HepG2 (cell line): ENCODE data around the gene INTS3. TPM values are rescaled to one million over a fixed set of nuclear protein-coding genes. Genes with fewer than 3 reads are reported as not detected.
A peak's percentile ranks its signal among the peaks of the same experiment; 100 is the strongest.

Experiments used
- BCL3 ChIP-seq: sonication (generic); formaldehyde crosslinking; IDR thresholded peaks from 2 replicates; pipeline ENCODE4 v1.5.1; 2020; ENCODE audit warnings: mild to moderate bottlenecking, missing genetic modification reagents, moderate library complexity
- CTCF ChIP-seq: sonication (generic); formaldehyde crosslinking; IDR thresholded peaks from 2 replicates; pipeline ENCODE4 v1.5.0; 2020; ENCODE audit warnings: mild to moderate bottlenecking, missing genetic modification reagents, moderate library complexity
- FOXO4 ChIP-seq: sonication (generic); formaldehyde crosslinking; conservative IDR thresholded peaks from 2 replicates; pipeline ENCODE4 v1.8.1; 2023; ENCODE audit warnings: missing genetic modification reagents
- HNRNPL ChIP-seq: fragments of 200-400 bp; formaldehyde crosslinking; IDR thresholded peaks from 2 replicates; pipeline ENCODE4 v1.6.1; 2017; ENCODE audit warnings: mild to moderate bottlenecking, low read depth, low read length
- HNRNPLL ChIP-seq: fragments of 200-400 bp; formaldehyde crosslinking; IDR thresholded peaks from 2 replicates; pipeline ENCODE4 v1.6.1; 2017; ENCODE audit warnings: mild to moderate bottlenecking, low read depth, low read length; ENCODE audit not compliant: poor library complexity, severe bottlenecking
- IRF1 ChIP-seq: sonication (generic); formaldehyde crosslinking; IDR thresholded peaks from 2 replicates; pipeline ENCODE4 v1.4.0; 2020; ENCODE audit warnings: low read depth, mild to moderate bottlenecking, missing genetic modification reagents
- NCOR1 ChIP-seq: fragments of 200-600 bp; sonication (generic); IDR thresholded peaks from 2 replicates; pipeline ENCODE4 v1.7.0; 2017; ENCODE audit warnings: antibody characterized with exemption, low read length, borderline replicate concordance
- NRL ChIP-seq: sonication (generic); formaldehyde crosslinking; IDR thresholded peaks from 2 replicates; pipeline ENCODE4 v1.5.0; 2020; ENCODE audit warnings: missing genetic modification reagents, mild to moderate bottlenecking, moderate library complexity, borderline replicate concordance
- POLR2A ChIP-seq, 2 experiments: IDR thresholded peaks; 2 replicates each; pipeline ENCODE4 v1.6.1; 2011; ENCODE audit warnings: low read depth in 2 of 2, low read length in 2 of 2, mild to moderate bottlenecking in 1 of 2, moderate library complexity in 1 of 2; ENCODE audit not compliant: insufficient read depth in 1 of 2
- RAD21 ChIP-seq: fragments of 450-650 bp; formaldehyde crosslinking; IDR thresholded peaks from 2 replicates; pipeline ENCODE4 v1.5.0; 2020; ENCODE audit warnings: mild to moderate bottlenecking
- RFXAP ChIP-seq: sonication (generic); formaldehyde crosslinking; IDR thresholded peaks from 2 replicates; pipeline ENCODE4 v1.4.0; 2020; ENCODE audit warnings: missing genetic modification reagents, borderline replicate concordance
- STAG1 ChIP-seq: sonication (generic); formaldehyde crosslinking; IDR thresholded peaks from 2 replicates; pipeline ENCODE4 v1.4.0; 2020; ENCODE audit warnings: missing genetic modification reagents
- YY1 ChIP-seq: IDR thresholded peaks from 2 replicates; pipeline ENCODE4 v1.6.1; 2011; ENCODE audit warnings: low read length, low read depth, moderate library complexity, mild to moderate bottlenecking; ENCODE audit not compliant: insufficient read depth, insufficient replicate concordance
- ZBTB7A ChIP-seq: sonication (generic); formaldehyde crosslinking; IDR thresholded peaks from 2 replicates; pipeline ENCODE4 v1.8.0; 2022; ENCODE audit warnings: mild to moderate bottlenecking, missing genetic modification reagents
- ZGPAT ChIP-seq: IDR thresholded peaks from 2 replicates; pipeline ENCODE4 v1.6.1; 2016; ENCODE audit warnings: mild to moderate bottlenecking
- ZNF12 ChIP-seq: sonication (generic); formaldehyde crosslinking; IDR thresholded peaks from 2 replicates; pipeline ENCODE4 v1.5.0; 2020; ENCODE audit warnings: missing genetic modification reagents
- ZNF431 ChIP-seq: sonication (generic); formaldehyde crosslinking; IDR thresholded peaks from 2 replicates; pipeline ENCODE4 v1.9.0; 2022; ENCODE audit warnings: missing genetic modification reagents, low read depth, mild to moderate bottlenecking, borderline replicate concordance
- ZNF510 ChIP-seq: sonication (generic); formaldehyde crosslinking; IDR thresholded peaks from 2 replicates; pipeline ENCODE4 v1.4.0; 2020; ENCODE audit warnings: low read depth, mild to moderate bottlenecking, missing genetic modification reagents
- ZNF737 ChIP-seq: sonication (generic); formaldehyde crosslinking; IDR thresholded peaks from 2 replicates; pipeline ENCODE4 v1.5.0; 2020; ENCODE audit warnings: missing genetic modification reagents, mild to moderate bottlenecking, borderline replicate concordance
- ZNF773 ChIP-seq: sonication (generic); formaldehyde crosslinking; IDR thresholded peaks from 2 replicates; pipeline ENCODE4 v1.4.0; 2020; ENCODE audit warnings: missing genetic modification reagents, borderline replicate concordance
- ZSCAN20 ChIP-seq: sonication (generic); formaldehyde crosslinking; IDR thresholded peaks from 2 replicates; pipeline ENCODE4 v1.4.0; 2020; ENCODE audit warnings: missing genetic modification reagents, mild to moderate bottlenecking, borderline replicate concordance
- polyA plus RNA-seq, 8 experiments: library from polyadenylated mRNA; depleted of rRNA in 3 of 8; stranded (reverse) in 7 of 8; unstranded in 1 of 8; fragments of >200 nt; fragmentation: Illumina TruSeq in 4 of 8; extraction: Trizol in 4 of 8; gene quantifications; 2 replicates each; pipeline versions ENCODE4 v1.2.1 to v1.2.3, GENCODE V29; 2011 to 2016; ENCODE audit warnings: low read depth in 4 of 8, missing spikeins in 1 of 8, mixed read lengths in 1 of 8; ENCODE audit not compliant: insufficient read depth in 1 of 8
- total RNA-seq, 5 experiments: library from RNA; depleted of rRNA; stranded (reverse); fragments of >200 nt; fragmentation: Illumina TruSeq; extraction: Trizol; gene quantifications; 2 replicates each; pipeline ENCODE4 v1.2.3, GENCODE V29; 2016; ENCODE audit warnings: low read depth in 1 of 5
- TF ChIP-seq, protein P1 (sequence below): sonication (generic); formaldehyde crosslinking; IDR thresholded peaks from 2 replicates; pipeline ENCODE4 v1.4.0; 2020; ENCODE audit warnings: mild to moderate bottlenecking, low read depth, missing genetic modification reagents

Gene INTS3
- total and polyA plus RNA-seq, 2 of the 13 experiments (the other 11 are each of a cell fraction or from before 2014, with no cell fraction given): 17.2 to 27.2 TPM

GRCh38 chr1:153771841-153772593 is 44.2 kb downstream of the INTS3 start (continued):
- TF ChIP-seq ZGPAT (CRISPR knock-in tag) (no peak), HNRNPLL (peak; percentile 15), RFXAP (no peak), HNRNPL (0 out of 2 replicates have a peak, but pooled peaks have one; percentile 24), POLR2A (IDR thresholded peaks at IDR 0.05; ENCODE audit: insufficient read depth in 1 of 2, low read depth in 2 of 2, low read length in 2 of 2) (no peak), ZNF773 (no peak), FOXO4 (CRISPR knock-in tag) (0 out of 2 replicates have a peak, but pooled peaks have one; percentile 54), BCL3 (0 out of 2 replicates have a peak, but pooled peaks have one; percentile 28), ZNF431 (CRISPR knock-in tag) (no peak), ZSCAN20 (CRISPR knock-in tag) (no peak), CTCF (peak; percentile 92), ZNF510 (no peak), ZBTB7A (CRISPR knock-in tag) (0 out of 2 replicates have a peak, but pooled peaks have one; percentile 76), ZNF12 (CRISPR knock-in tag) (no peak), YY1 (peak; percentile 17), IRF1 (CRISPR knock-in tag) (no peak), ZNF737 (CRISPR knock-in tag) (no peak), STAG1 (CRISPR knock-in tag) (peak; percentile 67), NCOR1 (no peak), NRL (CRISPR knock-in tag) (peak; percentile 76; the same call in 1 of the 2 replicates), RAD21 (peak; percentile 74)
- TF ChIP-seq, protein P1, sequence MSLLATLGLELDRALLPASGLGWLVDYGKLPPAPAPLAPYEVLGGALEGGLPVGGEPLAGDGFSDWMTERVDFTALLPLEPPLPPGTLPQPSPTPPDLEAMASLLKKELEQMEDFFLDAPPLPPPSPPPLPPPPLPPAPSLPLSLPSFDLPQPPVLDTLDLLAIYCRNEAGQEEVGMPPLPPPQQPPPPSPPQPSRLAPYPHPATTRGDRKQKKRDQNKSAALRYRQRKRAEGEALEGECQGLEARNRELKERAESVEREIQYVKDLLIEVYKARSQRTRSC: no peak
